GM19468 (cell line): ENCODE data around the gene GDF2.

Experiments used
- ATAC-seq: cut with Tn5 transposase; IDR thresholded peaks from one replicate; pipeline ENCODE4 v1.9.1; 2021; ENCODE audit warnings: mild to moderate bottlenecking, moderate library complexity, moderate number of reproducible peaks; ENCODE audit not compliant: unreplicated experiment; ENCODE audit errors: extremely low read depth

Gene GDF2

DNA sequence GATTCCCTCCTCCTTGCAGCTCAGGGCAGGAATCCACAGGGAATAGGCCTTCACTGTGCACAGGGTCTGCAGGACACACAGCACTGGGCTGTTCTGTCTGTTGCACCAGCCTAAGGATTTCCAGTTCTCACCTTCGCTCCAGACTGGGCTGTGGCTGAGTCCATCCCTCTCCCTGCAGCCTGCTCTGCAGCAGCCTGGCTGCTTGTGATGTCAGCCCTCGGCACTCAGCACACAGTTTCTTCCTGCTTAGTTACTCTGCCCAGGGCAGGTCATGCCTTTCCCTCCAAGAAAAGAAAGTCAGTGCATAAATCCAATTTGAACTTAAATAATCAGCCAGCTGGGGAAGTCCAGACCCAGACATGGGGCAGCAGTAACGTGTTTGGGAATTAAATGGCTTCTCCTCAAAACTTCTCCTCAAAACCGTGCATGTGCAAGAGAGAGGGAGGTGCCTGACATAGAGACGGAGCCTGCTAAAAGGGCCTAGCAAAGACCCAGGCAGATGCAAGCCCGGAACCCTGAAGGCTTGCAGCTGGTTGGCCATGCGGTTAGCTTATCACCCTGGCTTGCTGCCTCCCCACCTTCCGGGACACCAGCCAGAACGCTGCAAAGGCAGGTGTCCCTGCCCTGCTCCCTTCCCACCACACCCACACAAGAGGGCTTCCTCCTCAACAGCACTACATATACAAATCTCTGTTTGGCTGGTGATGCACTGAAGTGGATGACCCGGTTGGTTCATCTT is 10.9 kb upstream of the GDF2 start:
- ATAC-seq = no peak

DNA sequence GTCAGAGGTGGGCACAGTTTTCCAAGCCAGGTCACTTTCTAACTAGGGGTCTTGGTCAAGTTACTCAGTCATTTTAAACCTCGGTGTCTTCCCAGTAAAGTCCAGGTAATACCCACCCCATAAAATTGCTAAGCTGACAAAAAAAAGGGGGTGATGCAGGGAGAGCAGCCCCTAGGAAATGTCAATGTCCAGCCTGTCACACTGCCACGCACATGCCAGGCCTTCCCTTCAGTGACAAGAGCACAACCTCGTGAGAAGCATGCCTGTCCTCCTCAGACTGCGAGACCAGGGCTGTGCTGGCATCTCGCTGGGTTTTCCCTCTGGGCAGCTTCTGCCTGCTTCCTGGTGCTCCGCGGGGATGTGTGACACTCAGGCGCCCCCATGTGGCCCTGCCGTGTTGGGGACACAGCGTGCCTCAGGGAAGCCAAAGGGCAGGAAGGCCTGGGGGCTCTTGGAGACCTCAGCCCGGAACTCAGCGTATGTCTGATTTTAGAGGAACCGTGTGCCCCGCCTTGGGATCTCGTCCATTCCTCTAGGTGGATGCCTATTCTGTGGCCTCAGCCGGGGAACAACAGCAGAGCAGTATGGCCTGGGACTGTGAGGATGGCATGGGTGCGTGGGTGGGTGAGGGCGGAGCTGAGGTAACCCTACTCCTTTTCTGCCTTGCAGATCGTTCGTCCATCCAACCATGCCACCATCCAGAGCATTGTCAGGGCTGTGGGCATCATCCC is 10.2 kb upstream of the GDF2 start:
- ATAC-seq = no peak

DNA sequence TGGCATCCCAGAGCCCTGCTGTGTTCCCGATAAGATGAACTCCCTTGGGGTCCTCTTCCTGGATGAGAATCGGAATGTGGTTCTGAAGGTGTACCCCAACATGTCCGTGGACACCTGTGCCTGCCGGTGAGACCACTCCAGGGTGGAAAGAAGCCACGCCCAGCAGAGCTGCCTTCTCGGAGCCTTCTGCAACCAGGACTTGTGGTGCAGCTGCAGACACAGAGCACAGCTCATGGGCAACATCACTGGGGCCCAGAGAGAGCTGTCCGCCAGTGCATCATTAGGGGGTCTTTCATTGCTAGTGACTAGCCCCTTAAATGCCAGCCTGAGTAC is 9.6 kb upstream of the GDF2 start:
- ATAC-seq = no peak

DNA sequence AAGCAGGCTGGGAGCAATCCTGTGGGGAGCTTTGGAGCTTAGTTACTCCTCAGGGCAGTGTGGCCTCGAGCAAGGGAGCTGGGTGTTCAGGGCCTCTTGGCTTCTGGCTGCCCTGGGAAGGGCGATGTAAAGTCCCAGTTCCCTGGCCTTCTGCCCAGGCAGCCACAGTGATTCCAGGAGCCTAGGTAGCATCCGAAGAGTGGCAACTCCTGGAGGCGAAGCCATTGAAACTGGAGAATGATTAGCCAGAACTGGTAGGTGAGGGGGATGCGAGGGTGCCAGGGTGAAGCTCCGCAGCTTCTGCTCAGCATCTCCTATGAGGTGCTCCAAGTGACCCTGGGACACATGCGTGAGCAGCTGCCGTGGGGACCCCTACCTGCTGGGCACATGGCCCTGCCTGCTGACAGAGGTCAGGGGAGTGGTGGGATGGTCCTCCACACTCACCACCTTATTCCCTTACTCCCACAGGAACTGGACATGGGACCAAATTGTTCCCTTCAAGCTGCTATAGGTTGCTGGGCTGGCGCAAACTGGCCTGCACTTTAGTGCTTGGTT is 7.8 kb upstream of the GDF2 start:
- no peak for ATAC-seq

DNA sequence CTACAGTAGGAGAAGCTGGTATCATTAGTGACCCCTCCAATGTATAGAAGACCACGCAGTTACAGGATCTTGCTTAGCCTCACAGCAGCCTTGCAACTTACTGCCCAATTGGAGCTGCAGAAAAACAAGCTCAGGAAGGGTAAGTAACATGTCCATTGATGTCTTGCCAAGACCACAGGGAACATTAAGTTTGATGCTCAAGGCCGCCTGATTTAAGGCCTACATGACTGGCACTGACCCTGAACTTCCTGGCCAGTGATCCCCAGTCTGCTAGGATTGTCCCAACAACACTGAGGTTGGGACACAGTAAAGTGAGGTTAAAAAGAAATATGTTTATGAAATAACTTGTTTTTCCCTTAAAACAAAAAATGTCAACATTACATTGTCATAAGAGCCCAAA is 6.8 kb upstream of the GDF2 start:
- no peak for ATAC-seq

DNA sequence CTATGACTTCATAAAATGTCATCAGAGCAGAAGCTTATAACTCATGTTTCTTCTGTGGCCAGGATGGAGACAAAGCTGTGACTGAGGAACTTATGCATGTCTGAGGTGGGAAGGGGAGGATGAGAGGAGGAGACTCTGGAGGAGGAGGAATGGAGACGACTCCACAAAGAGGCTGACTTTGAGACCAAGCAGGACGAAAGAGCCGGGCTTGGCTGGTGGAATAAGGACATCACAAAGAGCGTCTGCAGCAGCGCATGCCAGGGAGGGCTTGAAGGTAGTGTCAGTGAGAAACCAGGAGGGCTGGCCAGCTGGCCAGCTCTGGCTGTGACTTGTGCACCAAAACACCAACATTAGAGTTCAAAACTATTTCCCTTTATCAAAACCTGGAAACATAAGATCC is 6.1 kb upstream of the GDF2 start:
- no peak for ATAC-seq

DNA sequence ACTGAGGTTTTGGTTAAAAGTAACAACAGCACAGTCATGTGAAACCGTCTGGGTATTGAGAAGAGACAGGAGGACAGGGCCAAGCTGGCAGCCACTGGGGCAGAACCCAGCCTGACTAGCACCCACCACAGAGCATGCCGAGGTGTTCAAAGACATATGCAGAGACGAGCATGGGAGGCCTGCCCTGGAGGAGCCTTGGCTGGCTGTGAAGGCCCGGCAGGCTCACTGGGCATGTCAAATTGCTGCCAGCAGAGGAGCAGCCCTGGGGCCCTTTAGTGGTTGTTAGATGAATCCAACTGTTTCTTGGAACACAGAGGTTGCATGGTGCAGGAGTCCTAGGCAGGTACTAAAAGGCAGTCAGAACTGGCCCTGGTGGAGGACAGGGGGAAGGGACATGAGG is 5.0 kb upstream of the GDF2 start:
- ATAC-seq = no peak

DNA sequence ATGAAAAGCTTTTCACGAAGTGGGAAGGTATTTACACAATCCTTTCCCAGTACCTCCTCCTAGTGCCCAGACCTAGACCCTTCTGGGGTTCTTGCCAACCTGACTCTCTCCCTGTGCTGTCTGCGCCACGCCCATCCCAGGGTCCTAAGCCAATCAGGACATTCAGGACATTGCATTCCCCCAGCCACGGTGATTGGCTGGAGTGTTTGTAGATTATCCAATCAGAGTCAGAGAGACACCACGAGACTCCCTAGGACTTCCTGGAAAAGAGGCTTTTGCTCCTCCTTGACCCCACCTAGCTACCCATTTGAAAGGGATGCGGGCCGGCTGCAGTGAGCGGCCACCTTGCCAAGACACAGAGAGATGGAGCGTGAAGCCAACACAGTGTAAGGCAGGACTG is 3.5 kb upstream of the GDF2 start:
- ATAC-seq = no peak

DNA sequence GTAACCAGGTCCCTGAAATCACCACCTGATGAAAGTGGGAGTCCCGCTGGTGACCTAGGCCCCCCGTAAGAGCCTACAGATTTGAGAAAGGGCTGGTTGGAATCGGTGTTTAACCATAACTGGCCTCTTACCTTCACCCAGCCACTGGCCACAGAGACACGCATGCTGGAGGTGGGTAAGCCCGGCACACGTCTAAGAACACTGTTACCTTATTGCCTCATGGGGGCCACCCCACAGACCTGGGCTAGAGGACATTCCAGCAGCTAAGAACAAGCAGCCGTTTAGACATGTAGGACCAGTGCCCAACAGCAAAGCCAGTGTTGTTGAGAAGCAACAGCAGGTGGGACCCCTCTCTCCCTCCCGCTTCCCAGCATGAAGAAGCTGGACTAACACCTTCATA is 2.5 kb upstream of the GDF2 start:
- ATAC-seq = no peak

DNA sequence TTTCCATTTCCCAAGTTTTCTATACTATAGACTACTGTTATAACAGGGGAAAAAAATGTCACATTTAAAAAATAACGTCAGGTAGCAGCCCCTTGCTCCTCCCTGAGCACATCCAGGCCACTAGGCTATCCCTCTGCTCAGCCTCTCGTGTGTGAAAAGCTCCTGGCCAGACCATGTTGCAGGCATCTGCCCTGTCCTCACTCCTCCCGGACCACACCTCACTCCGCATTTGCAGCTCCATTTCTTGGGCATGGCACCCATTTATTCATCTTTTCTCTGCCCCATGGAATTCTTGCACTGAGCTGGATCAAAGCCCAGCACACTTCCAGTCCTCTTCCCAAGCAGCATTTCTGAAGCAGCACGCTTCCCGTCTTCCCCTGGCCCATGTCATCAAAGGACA is 1.4 kb upstream of the GDF2 start:
- no peak for ATAC-seq

DNA sequence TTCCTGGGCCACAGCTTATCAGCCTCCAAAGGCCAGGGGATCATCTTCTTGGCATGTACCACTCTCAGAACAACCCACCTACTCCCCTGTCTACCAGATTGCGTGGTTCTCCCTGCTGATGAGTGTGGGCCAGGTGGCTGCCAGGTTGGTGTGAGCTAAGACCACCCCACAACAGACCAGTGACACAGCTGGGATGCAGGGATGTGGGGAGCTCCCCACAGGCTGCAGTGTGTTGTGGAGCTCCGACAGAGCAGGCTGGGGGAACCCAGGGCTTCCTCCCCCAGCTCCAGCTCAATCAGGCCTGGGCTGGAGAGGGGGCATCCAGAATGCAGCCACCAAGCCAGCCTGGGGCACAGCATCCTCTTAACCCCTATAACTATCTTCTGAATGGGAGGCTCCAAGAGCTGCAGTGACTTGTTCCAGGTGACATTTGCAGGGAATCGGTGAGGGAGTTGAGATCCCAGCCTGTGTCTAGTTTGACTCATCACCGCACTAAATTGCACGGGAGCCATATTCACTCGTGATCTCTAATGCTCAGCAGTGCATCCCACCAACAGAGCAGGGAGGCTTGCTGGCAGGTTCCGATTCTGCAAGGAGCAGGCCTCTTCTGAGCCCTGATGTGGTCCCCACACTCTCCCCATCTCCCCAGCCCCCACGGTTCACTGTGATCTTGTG is 596 bp upstream of the GDF2 start:
- ATAC-seq = no peak

DNA sequence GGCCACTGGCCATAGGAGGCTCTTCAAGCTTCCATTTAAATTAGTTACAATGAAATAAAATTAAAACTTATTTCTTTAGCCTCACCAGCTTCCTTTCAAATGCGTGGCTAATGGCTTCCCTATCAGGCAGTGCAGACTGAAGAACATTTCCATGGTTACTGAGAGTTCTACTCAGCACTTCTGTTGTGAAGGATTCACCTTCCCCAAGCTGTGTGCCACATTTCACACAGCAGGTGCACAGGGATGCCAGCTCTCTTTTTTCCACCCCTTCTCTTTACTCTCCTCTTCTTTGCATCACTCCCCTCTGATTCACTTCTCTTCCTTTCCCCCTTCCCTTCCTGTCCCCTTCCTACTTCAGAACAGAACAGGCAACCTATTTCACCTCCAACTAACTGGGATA is 833 bp downstream of the GDF2 start:
- no peak for ATAC-seq

DNA sequence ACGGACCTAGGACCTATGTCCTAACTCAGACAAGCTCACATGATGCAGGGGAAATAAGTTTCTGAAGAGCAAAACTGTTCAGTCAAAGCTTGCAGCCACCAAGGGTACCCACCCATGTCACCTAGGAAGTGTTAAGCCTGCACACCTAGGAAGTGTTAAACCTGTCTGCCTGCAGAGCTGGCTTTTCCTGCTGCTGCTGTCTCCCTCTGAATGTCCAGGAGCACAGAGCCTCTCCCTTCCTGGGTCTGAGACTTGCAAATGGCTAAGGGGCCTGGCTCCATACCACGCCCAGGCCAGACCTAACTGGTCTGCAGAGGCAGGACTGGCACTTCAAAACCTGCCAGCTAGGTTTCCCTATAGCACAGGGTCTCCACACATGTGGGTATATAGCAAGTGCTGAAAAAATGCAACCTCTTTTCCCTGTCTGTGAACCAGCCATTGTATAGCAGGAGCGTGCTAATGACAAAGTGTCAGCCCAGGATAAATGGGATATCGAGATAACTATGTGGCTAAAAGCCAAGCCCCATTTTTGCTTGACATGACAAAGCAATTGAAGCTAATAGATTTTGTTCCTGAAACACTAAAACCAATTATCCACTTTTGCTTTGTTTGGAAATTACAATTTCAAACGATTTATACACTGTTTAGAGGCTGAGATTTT is 1.5 kb downstream of the GDF2 start:
- ATAC-seq = no peak

DNA sequence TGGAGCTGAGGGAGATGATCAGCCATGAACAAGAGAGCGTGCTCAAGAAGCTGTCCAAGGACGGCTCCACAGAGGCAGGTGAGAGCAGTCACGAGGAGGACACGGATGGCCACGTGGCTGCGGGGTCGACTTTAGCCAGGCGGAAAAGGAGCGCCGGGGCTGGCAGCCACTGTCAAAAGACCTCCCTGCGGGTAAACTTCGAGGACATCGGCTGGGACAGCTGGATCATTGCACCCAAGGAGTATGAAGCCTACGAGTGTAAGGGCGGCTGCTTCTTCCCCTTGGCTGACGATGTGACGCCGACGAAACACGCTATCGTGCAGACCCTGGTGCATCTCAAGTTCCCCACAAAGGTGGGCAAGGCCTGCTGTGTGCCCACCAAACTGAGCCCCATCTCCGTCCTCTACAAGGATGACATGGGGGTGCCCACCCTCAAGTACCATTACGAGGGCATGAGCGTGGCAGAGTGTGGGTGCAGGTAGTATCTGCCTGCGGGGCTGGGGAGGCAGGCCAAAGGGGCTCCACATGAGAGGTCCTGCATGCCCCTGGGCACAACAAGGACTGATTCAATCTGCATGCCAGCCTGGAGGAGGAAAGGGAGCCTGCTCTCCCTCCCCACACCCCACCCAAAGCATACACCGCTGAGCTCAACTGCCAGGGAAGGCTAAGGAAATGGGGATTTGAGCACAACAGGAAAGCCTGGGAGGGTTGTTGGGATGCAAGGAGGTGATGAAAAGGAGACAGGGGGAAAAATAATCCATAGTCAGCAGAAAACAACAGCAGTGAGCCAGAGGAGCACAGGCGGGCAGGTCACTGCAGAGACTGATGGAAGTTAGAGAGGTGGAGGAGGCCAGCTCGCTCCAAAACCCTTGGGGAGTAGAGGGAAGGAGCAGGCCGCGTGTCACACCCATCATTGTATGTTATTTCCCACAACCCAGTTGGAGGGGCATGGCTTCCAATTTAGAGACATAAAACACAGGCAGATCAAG is 3.3 kb downstream of the GDF2 start:
- no peak for ATAC-seq

DNA sequence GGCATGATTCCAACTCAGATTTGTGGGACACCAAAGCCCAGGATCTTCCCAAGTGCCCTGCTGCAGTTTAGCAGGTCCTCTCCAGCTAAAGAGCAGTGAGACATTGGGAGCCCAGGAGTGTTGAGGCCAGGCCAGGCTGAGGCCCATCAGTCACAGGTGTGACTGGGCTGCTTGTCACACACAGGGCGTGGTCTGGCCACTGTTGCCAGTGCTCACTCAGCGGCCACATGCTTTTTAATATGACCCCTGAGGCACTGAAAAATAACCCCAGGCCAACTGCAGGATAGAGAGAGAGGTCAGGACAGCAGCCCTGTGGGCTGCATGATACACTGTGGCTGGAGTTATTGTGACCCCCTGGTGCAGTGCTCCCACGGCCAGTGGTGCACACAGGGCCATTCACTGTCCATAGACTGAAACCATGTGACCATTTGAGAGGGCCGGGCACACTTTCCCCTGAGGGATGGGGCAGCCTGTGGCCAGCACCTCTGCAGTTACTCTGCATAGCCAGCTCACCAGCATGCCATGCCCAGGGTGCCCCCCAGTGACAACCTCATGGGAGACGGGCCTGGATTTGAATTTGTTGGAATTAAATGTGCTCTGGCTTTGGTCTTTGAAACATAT is 4.2 kb downstream of the GDF2 start:
- no peak for ATAC-seq

DNA sequence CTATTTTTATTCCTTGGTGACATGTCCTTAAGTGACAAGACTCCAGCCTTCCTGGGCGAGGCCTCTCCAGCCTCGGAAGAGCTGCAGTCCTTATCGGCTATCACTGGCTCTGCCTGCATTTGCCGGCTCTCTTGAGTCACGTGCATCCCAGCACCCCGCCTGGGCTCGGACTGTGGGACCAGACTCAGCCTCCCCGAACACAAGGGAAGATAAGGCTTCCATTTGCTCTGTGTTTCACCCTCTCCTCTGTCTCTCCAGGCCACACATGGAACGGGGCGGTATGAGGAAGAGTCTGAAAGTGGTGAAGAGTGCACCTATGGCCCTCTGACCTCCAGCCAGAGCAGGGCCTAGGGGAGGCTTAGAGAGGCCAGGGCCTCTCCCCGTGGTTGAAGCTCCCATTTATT is 4.7 kb downstream of the GDF2 start:
- ATAC-seq = no peak

DNA sequence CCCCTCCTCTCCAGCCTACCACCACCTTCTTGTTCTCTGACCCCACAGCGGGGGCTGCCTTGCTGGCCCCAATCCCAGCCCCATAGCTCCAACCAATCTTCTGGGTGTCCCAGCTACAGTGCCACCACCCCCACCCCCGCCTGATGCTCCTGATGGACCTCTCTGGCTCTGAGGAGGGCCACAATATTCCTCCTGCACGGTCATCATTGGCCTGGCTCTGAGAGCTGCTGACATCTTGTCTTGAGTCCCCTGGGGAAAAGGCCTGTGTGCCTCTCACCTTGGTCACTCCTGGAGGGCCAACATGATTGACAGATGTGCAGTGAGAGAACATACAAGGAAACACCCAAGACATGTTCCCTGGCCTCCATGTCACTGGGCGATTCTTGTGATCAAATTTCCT is 7.6 kb downstream of the GDF2 start:
- ATAC-seq = no peak

DNA sequence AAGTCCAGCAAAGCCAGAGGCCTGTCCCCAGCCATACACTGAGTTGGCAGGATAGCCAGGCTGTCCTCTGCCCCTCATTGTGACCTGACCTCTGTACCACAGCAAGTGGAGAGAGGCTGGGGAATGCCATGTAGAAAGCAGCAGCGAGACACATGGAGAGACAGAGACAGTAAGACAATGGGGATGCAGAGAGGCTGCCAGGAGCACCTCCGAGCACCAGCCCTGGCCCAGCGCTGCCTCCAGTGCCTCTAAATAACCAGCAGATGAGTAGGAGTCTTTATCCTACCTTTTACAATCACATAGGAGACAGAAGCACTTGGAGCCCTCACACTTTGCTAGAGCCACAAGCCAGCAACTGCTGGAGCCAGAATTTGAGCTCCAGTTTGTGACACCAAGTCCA is 8.1 kb downstream of the GDF2 start:
- no peak for ATAC-seq

DNA sequence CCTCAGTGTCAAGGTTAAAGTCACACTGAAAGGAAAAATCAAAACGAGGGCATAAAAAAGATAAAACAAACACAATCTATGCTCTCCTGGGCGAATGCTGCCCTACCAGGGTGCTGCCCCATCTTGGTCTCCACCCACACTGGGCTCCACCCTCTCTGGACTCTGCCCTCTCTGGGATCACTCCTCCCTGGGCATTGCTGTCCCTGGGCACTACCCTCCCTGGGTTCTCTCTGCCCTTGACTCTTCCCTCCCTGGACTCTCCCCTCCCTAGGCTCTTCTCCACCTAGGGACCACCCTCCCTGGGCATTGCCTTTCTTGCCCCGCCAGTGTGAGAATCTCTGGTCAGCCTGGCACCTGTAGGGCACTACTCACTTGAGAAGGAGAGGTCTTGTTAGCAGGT is 8.6 kb downstream of the GDF2 start:
- no peak for ATAC-seq
